ENCODE data around the gene ZNF407. TPM values are rescaled to one million over a fixed set of nuclear protein-coding genes. Genes with fewer than 3 reads are reported as not detected.
"Not testable (repeated sequence)": the region's sequence is repeated elsewhere in the genome, so short reads cannot be mapped to it uniquely, and the experiment has no call there.

Gene ZNF407
- total RNA-seq, 1 experiment from 2014 or later = 15.2 TPM

GRCh38 chr18:75087119-75088020, 489.7 kb downstream of the ZNF407 start:
- Histone ChIP-seq H3K27ac (no peak overlapping the region), H3K36me3 (no peaks in the 10 kb centered on the region), H3K9me3 (replicated peaks) (peaks cover 4% of the 10 kb centered on the region; the same call in 1 of the 2 replicates), H3K4me1 (replicated peaks) (no peaks in the 10 kb centered on the region), H3K4me3 (no peak overlapping the region), H3K27me3 (replicated peaks) (no peaks in the 10 kb centered on the region)
- no peak for DNase-seq (ENCODE audit: low read depth in 1 of 2, low spot score in 2 of 2)

- Histone ChIP-seq H3K4me3 (no peak overlapping the region), H3K27ac (no peak overlapping the region), H3K9me3 (replicated peaks) (peaks cover 4% of the 10 kb centered on the region; the same call in 1 of the 2 replicates), H3K4me1 (replicated peaks) (no peaks in the 10 kb centered on the region), H3K27me3 (replicated peaks) (no peaks in the 10 kb centered on the region), H3K36me3 (no peaks in the 10 kb centered on the region)
- no peak for DNase-seq (ENCODE audit: low read depth in 1 of 2, low spot score in 2 of 2)
Observed at GRCh38 chr18:75088021-75088506, 490.4 kb downstream of the ZNF407 start.

- Histone ChIP-seq H3K36me3 (no peaks in the 10 kb centered on the region), H3K27me3 (replicated peaks) (no peaks in the 10 kb centered on the region), H3K27ac (no peak overlapping the region), H3K4me1 (replicated peaks) (no peaks in the 10 kb centered on the region), H3K4me3 (no peak overlapping the region), H3K9me3 (replicated peaks) (peaks cover 4% of the 10 kb centered on the region; the same call in 1 of the 2 replicates)
- no peak for DNase-seq (ENCODE audit: low read depth in 1 of 2, low spot score in 2 of 2)
Observed at GRCh38 chr18:75088622-75089211, 491.0 kb downstream of the ZNF407 start.

- H3K36me3 ChIP-seq = no peaks in the 10 kb centered on the region
- no peak overlapping the region for H3K27ac ChIP-seq
- no peaks in the 10 kb centered on the region for H3K27me3 ChIP-seq (replicated peaks)
- H3K9me3 ChIP-seq (replicated peaks) = peaks cover 4% of the 10 kb centered on the region; the same call in 1 of the 2 replicates
- no peaks in the 10 kb centered on the region for H3K4me1 ChIP-seq (replicated peaks)
- H3K4me3 ChIP-seq = no peak overlapping the region
- DNase-seq (ENCODE audit: low read depth in 1 of 2, low spot score in 2 of 2) = no peak
Observed at GRCh38 chr18:75089748-75090327, 492.2 kb downstream of the ZNF407 start.

- H3K27ac ChIP-seq = no peak overlapping the region
- H3K9me3 ChIP-seq (replicated peaks) = peaks cover 4% of the 10 kb centered on the region; the same call in 1 of the 2 replicates
- no peaks in the 10 kb centered on the region for H3K27me3 ChIP-seq (replicated peaks)
- DNase-seq (ENCODE audit: low read depth in 1 of 2, low spot score in 2 of 2) = no peak
- H3K4me3 ChIP-seq = no peak overlapping the region
- no peaks in the 10 kb centered on the region for H3K4me1 ChIP-seq (replicated peaks)
- H3K36me3 ChIP-seq = no peaks in the 10 kb centered on the region
Observed at GRCh38 chr18:75090336-75090735, 492.7 kb downstream of the ZNF407 start.

- no peak for DNase-seq (ENCODE audit: low read depth in 1 of 2, low spot score in 2 of 2)
- Histone ChIP-seq H3K4me1 (replicated peaks) (no peaks in the 10 kb centered on the region), H3K27me3 (replicated peaks) (no peaks in the 10 kb centered on the region), H3K36me3 (no peaks in the 10 kb centered on the region), H3K4me3 (no peak overlapping the region), H3K27ac (no peak overlapping the region), H3K9me3 (replicated peaks) (peaks cover 6% of the 10 kb centered on the region; the same call in 1 of the 2 replicates)
Observed at GRCh38 chr18:75097491-75098225, 500.0 kb downstream of the ZNF407 start.

GRCh38 chr18:75100832-75101630, 503.4 kb downstream of the ZNF407 start:
- H3K4me3 ChIP-seq = no peak overlapping the region
- H3K36me3 ChIP-seq = no peaks in the 10 kb centered on the region
- H3K9me3 ChIP-seq (replicated peaks) = peaks cover 6% of the 10 kb centered on the region; the same call in 1 of the 2 replicates
- DNase-seq (ENCODE audit: low read depth in 1 of 2, low spot score in 2 of 2) = no peak
- H3K4me1 ChIP-seq (replicated peaks) = no peaks in the 10 kb centered on the region
- no peaks in the 10 kb centered on the region for H3K27me3 ChIP-seq (replicated peaks)
- no peak overlapping the region for H3K27ac ChIP-seq

GRCh38 chr18:75101916-75102315, 504.2 kb downstream of the ZNF407 start:
- peaks cover 6% of the 10 kb centered on the region; the same call in 1 of the 2 replicates for H3K9me3 ChIP-seq (replicated peaks)
- DNase-seq (ENCODE audit: low read depth in 1 of 2, low spot score in 2 of 2) = no peak
- no peaks in the 10 kb centered on the region for H3K36me3 ChIP-seq
- no peak overlapping the region for H3K4me3 ChIP-seq
- no peaks in the 10 kb centered on the region for H3K27me3 ChIP-seq (replicated peaks)
- H3K27ac ChIP-seq = no peak overlapping the region
- no peaks in the 10 kb centered on the region for H3K4me1 ChIP-seq (replicated peaks)

- DNase-seq (ENCODE audit: low read depth in 1 of 2, low spot score in 2 of 2) = peak in 1 of 2 experiments; percentile 10
- not testable (repeated sequence) for H3K9me3 ChIP-seq (replicated peaks); H3K4me3 ChIP-seq; H3K4me1 ChIP-seq (replicated peaks); H3K27ac ChIP-seq; H3K27me3 ChIP-seq (replicated peaks); H3K36me3 ChIP-seq
Observed at GRCh38 chr18:75104029-75104428, 506.4 kb downstream of the ZNF407 start.

GRCh38 chr18:75104483-75104882, 506.8 kb downstream of the ZNF407 start:
- H3K27me3 ChIP-seq (replicated peaks) = no peaks in the 10 kb centered on the region
- H3K36me3 ChIP-seq = no peaks in the 10 kb centered on the region
- peaks cover 6% of the 10 kb centered on the region; the same call in 1 of the 2 replicates for H3K9me3 ChIP-seq (replicated peaks)
- H3K27ac ChIP-seq = no peak overlapping the region
- H3K4me1 ChIP-seq (replicated peaks) = no peaks in the 10 kb centered on the region
- H3K4me3 ChIP-seq = no peak overlapping the region
- peak in 1 of 2 experiments; percentile 18 for DNase-seq (ENCODE audit: low read depth in 1 of 2, low spot score in 2 of 2)

GRCh38 chr18:75105551-75106254, 508.0 kb downstream of the ZNF407 start:
- no peaks in the 10 kb centered on the region for H3K36me3 ChIP-seq
- peaks cover 6% of the 10 kb centered on the region; the same call in 1 of the 2 replicates for H3K9me3 ChIP-seq (replicated peaks)
- H3K27me3 ChIP-seq (replicated peaks) = no peaks in the 10 kb centered on the region
- no peaks in the 10 kb centered on the region for H3K4me1 ChIP-seq (replicated peaks)
- no peak overlapping the region for H3K27ac ChIP-seq
- peak in 1 of 2 experiments; percentile 24 for DNase-seq (ENCODE audit: low read depth in 1 of 2, low spot score in 2 of 2)
- no peak overlapping the region for H3K4me3 ChIP-seq

GRCh38 chr18:75106746-75107145, 509.1 kb downstream of the ZNF407 start:
- no peak overlapping the region for H3K4me3 ChIP-seq
- H3K27ac ChIP-seq = no peak overlapping the region
- peak in 1 of 2 experiments; percentile 33 for DNase-seq (ENCODE audit: low read depth in 1 of 2, low spot score in 2 of 2)
- H3K36me3 ChIP-seq = no peaks in the 10 kb centered on the region
- no peaks in the 10 kb centered on the region for H3K4me1 ChIP-seq (replicated peaks)
- H3K9me3 ChIP-seq (replicated peaks) = peaks cover 3% of the 10 kb centered on the region; the same call in 1 of the 2 replicates
- H3K27me3 ChIP-seq (replicated peaks) = no peaks in the 10 kb centered on the region
